ENCODE measurements around the gene SEC14L6. TPM values are rescaled to one million over a fixed set of nuclear protein-coding genes. Genes with fewer than 3 reads are reported as not detected.

SEC14L6 gene
- polyA plus RNA-seq, 3 donors: not detected

- 71% methylated on average over 3 of the region's 3 CpGs for WGBS (ENCODE audit: insufficient coverage)
- H3K79me2 ChIP-seq (ENCODE audit: insufficient read depth, low read length): no peaks in the 10 kb centered on the region
- H4K20me1 ChIP-seq (ENCODE audit: insufficient read depth, low read length): no peaks in the 10 kb centered on the region
- H3K9me3 Mint-ChIP-seq: peaks cover 0 to 3% (median 0%) of the 10 kb centered on the region in 7 donors
- H3K4me1 Mint-ChIP-seq: no peaks in the 10 kb centered on the region
- intact Hi-C loops (cut with micrococcal nuclease): loop anchor here in 1 of 2 donors (10.0 kb wide), 1 partner anchor 190 kb away; no protein-coding TSS in a partner anchor
- H3K9ac ChIP-seq (ENCODE audit: insufficient read depth, low read length, poor library complexity, severe bottlenecking): no peak overlapping the region
- H3K36me3 Mint-ChIP-seq: no peaks in the 10 kb centered on the region
- TF ChIP-seq CTCF (IDR thresholded peaks at IDR 0.05): no peak
- H3K4me1 ChIP-seq (ENCODE audit: control insufficient read depth in 1 of 2, insufficient read depth in 2 of 2, low read length in 2 of 2): no peaks in the 10 kb centered on the region
- no peak for DNase-seq
- no peaks in the 10 kb centered on the region for H3K36me3 ChIP-seq (replicated peaks in 1 of 2; ENCODE audit: control insufficient read depth in 1 of 2, insufficient read depth in 2 of 2, low read length in 2 of 2)
- peaks cover 1 to 12% (median 8%) of the 10 kb centered on the region in 3 donors for H3K27me3 Mint-ChIP-seq (ENCODE audit: low read depth in 3 of 3)
- no peaks in the 10 kb centered on the region for H3K27me3 ChIP-seq (ENCODE audit: control insufficient read depth in 2 of 2, insufficient read depth in 2 of 2, low read length in 2 of 2)
- H2AFZ ChIP-seq (ENCODE audit: insufficient read depth, low read depth, low read length, poor library complexity, severe bottlenecking): no peak overlapping the region
- H3K4me3 ChIP-seq (replicated peaks in 1 of 3; ENCODE audit: low read depth in 2 of 3, low read length in 3 of 3): no peak overlapping the region
- H3K4me2 ChIP-seq (replicated peaks; ENCODE audit: extremely low read depth, low read length, poor library complexity, severe bottlenecking): no peak overlapping the region
- no peaks in the 10 kb centered on the region for H3K9me3 ChIP-seq (replicated peaks in 1 of 2; ENCODE audit: control insufficient read depth in 1 of 2, insufficient read depth in 1 of 2, low read length in 2 of 2)
- H3K27ac ChIP-seq (ENCODE audit: low read depth in 1 of 2, low read length in 2 of 2): no peak overlapping the region
- no peak overlapping the region for H3K27ac Mint-ChIP-seq
- no peak overlapping the region for H3K4me3 Mint-ChIP-seq
Observed at GRCh38 chr22:30564761-30565119, 18.2 kb upstream of the SEC14L6 start.

GRCh38 chr22:30564045-30564760 lies 17.7 kb upstream of the SEC14L6 start:
- H3K27me3 Mint-ChIP-seq (ENCODE audit: low read depth in 3 of 3): peaks cover 1 to 9% (median 7%) of the 10 kb centered on the region in 3 donors
- Histone ChIP-seq H3K9me3 (replicated peaks in 1 of 2; ENCODE audit: control insufficient read depth in 1 of 2, insufficient read depth in 1 of 2, low read length in 2 of 2) (no peaks in the 10 kb centered on the region), H3K4me3 (replicated peaks in 1 of 3; ENCODE audit: low read depth in 2 of 3, low read length in 3 of 3) (no peak overlapping the region), H3K27me3 (ENCODE audit: control insufficient read depth in 2 of 2, insufficient read depth in 2 of 2, low read length in 2 of 2) (no peaks in the 10 kb centered on the region), H3K4me2 (replicated peaks; ENCODE audit: extremely low read depth, low read length, poor library complexity, severe bottlenecking) (no peak overlapping the region), H3K36me3 (replicated peaks in 1 of 2; ENCODE audit: control insufficient read depth in 1 of 2, insufficient read depth in 2 of 2, low read length in 2 of 2) (no peaks in the 10 kb centered on the region), H3K27ac (ENCODE audit: low read depth in 1 of 2, low read length in 2 of 2) (no peak overlapping the region), H3K9ac (ENCODE audit: insufficient read depth, low read length, poor library complexity, severe bottlenecking) (no peak overlapping the region), H3K79me2 (ENCODE audit: insufficient read depth, low read length) (no peaks in the 10 kb centered on the region), H4K20me1 (ENCODE audit: insufficient read depth, low read length) (no peaks in the 10 kb centered on the region), H2AFZ (ENCODE audit: insufficient read depth, low read depth, low read length, poor library complexity, severe bottlenecking) (no peak overlapping the region), H3K4me1 (ENCODE audit: control insufficient read depth in 1 of 2, insufficient read depth in 2 of 2, low read length in 2 of 2) (no peaks in the 10 kb centered on the region)
- no peaks in the 10 kb centered on the region for H3K36me3 Mint-ChIP-seq
- WGBS (ENCODE audit: insufficient coverage): 95% methylated on average over 7 of the region's 8 CpGs
- TF ChIP-seq CTCF (IDR thresholded peaks at IDR 0.05): no peak
- H3K9me3 Mint-ChIP-seq: peaks cover 0 to 3% (median 0%) of the 10 kb centered on the region in 7 donors
- H3K27ac Mint-ChIP-seq: no peak overlapping the region
- no peak for DNase-seq
- H3K4me1 Mint-ChIP-seq: no peaks in the 10 kb centered on the region
- intact Hi-C loops (cut with micrococcal nuclease): loop anchor here in 1 of 2 donors (10.0 kb wide), 1 partner anchor 191 kb away; no protein-coding TSS in a partner anchor
- H3K4me3 Mint-ChIP-seq: no peak overlapping the region

All from CD14-positive monocyte (primary cell).